ENCODE data around the gene AK5.
A peak's percentile ranks its signal among the peaks of the same experiment; 100 is the strongest.
"Not testable (repeated sequence)": the region's sequence is repeated elsewhere in the genome, so short reads cannot be mapped to it uniquely, and the experiment has no call there.

AK5 gene

GRCh38 chr1:77513839-77514763 is 232.3 kb downstream of the AK5 start:
- DNase-seq, result no peak

GRCh38 chr1:77514921-77515776 is 233.3 kb downstream of the AK5 start:
- DNase-seq, result no peak

- DNase-seq, result no peak
Measured at GRCh38 chr1:77516106-77516505, 234.3 kb downstream of the AK5 start.

- no peak for DNase-seq
Measured at GRCh38 chr1:77524038-77524437, 242.2 kb downstream of the AK5 start.

- not testable (repeated sequence) for DNase-seq
Measured at GRCh38 chr1:77531149-77531548, 249.3 kb downstream of the AK5 start.

- not testable (repeated sequence) for DNase-seq
Measured at GRCh38 chr1:77531596-77532280, 249.9 kb downstream of the AK5 start.

GRCh38 chr1:77532641-77533040 is 250.8 kb downstream of the AK5 start:
- no peak for DNase-seq

GRCh38 chr1:77533660-77534305 is 252.0 kb downstream of the AK5 start:
- DNase-seq, result peak; percentile 74

GRCh38 chr1:77534456-77534855 is 252.6 kb downstream of the AK5 start:
- DNase-seq, result no peak

- no peak for DNase-seq
Measured at GRCh38 chr1:77536813-77537212, 255.0 kb downstream of the AK5 start.

GRCh38 chr1:77538956-77539518 is 257.2 kb downstream of the AK5 start:
- no peak for DNase-seq

GRCh38 chr1:77539519-77540142 is 257.8 kb downstream of the AK5 start:
- DNase-seq, result no peak

GRCh38 chr1:77540501-77541161 is 258.8 kb downstream of the AK5 start:
- no peak for DNase-seq

- no peak for DNase-seq
Measured at GRCh38 chr1:77541162-77541545, 259.3 kb downstream of the AK5 start.

GRCh38 chr1:77542813-77543420 is 261.1 kb downstream of the AK5 start:
- DNase-seq, result no peak

GRCh38 chr1:77543822-77544448 is 262.1 kb downstream of the AK5 start:
- DNase-seq, result no peak

- DNase-seq, result no peak
Measured at GRCh38 chr1:77544845-77545244, 263.0 kb downstream of the AK5 start.

- no peak for DNase-seq
Measured at GRCh38 chr1:77545970-77546369, 264.2 kb downstream of the AK5 start.

GRCh38 chr1:77546890-77547289 is 265.1 kb downstream of the AK5 start:
- no peak for DNase-seq

GRCh38 chr1:77548285-77548684 is 266.5 kb downstream of the AK5 start:
- DNase-seq, result no peak
